Effector CD8-positive, alpha-beta T cell (primary cell): Measurements from ENCODE around the gene RELN.

ENCODE experiments used
- DNase-seq: peaks from one replicate; lab custom pipeline; 2025; lab: John Stamatoyannopoulos, UW

RELN gene

GRCh38 chr7:103990991-103991390 is 1.5 kb upstream of the RELN start:
- DNase-seq = no peak

GRCh38 chr7:103989785-103990767 is 618 bp upstream of the RELN start:
- no peak for DNase-seq

GRCh38 chr7:103988468-103989199 is 824 bp downstream of the RELN start:
- no peak for DNase-seq

GRCh38 chr7:103987451-103987850 is 2.0 kb downstream of the RELN start:
- no peak for DNase-seq

GRCh38 chr7:103985565-103986126 is 3.8 kb downstream of the RELN start:
- no peak for DNase-seq

GRCh38 chr7:103984050-103984449 is 5.4 kb downstream of the RELN start:
- DNase-seq = no peak

GRCh38 chr7:103983201-103983977 is 6.1 kb downstream of the RELN start:
- DNase-seq = no peak

GRCh38 chr7:103981003-103981423 is 8.4 kb downstream of the RELN start:
- DNase-seq = no peak

- DNase-seq = no peak
These were observed 16.6 kb downstream of the RELN start for GRCh38 chr7:103972779-103973434.

GRCh38 chr7:103967401-103967800 is 22.1 kb downstream of the RELN start:
- DNase-seq = no peak

- no peak for DNase-seq
These were observed 22.7 kb downstream of the RELN start for GRCh38 chr7:103966593-103967277.

- DNase-seq = no peak
These were observed 25.2 kb downstream of the RELN start for GRCh38 chr7:103964269-103964668.

GRCh38 chr7:103962070-103962469 is 27.4 kb downstream of the RELN start:
- no peak for DNase-seq

- no peak for DNase-seq
These were observed 31.1 kb downstream of the RELN start for GRCh38 chr7:103958284-103958818.

- DNase-seq = no peak
These were observed 33.5 kb downstream of the RELN start for GRCh38 chr7:103955985-103956384.

- DNase-seq = no peak
These were observed 37.0 kb downstream of the RELN start for GRCh38 chr7:103952408-103952807.

GRCh38 chr7:103951311-103951710 is 38.1 kb downstream of the RELN start:
- no peak for DNase-seq

GRCh38 chr7:103949374-103949773 is 40.1 kb downstream of the RELN start:
- DNase-seq = no peak

- DNase-seq = no peak
These were observed 42.3 kb downstream of the RELN start for GRCh38 chr7:103947026-103947655.
